BE2C (cell line): ENCODE measurements around the gene TMEM53.
A peak's percentile ranks its signal among the peaks of the same experiment; 100 is the strongest.

Experiments
- DNase-seq: peaks from one replicate; pipeline ENCODE4 v3.0.0-alpha.2; 2020
- H3K27me3 ChIP-seq: fragments of 250-450 bp; sonication (Bioruptor Pico); 2 replicates; pipeline ENCODE4 v1.5.1; 2020; ENCODE audit warnings: mild to moderate bottlenecking
- H3K36me3 ChIP-seq: fragments of 250-450 bp; sonication (Bioruptor Pico); 2 replicates; pipeline ENCODE4 v1.5.1; 2020; ENCODE audit warnings: mild to moderate bottlenecking
- H3K4me1 ChIP-seq: fragments of 250-450 bp; sonication (Bioruptor Pico); 2 replicates; pipeline ENCODE4 v1.5.1; 2020
- H3K4me3 ChIP-seq: 2 replicates; pipeline ENCODE4 v1.5.1; 2011; ENCODE audit warnings: low read depth, low read length
- H3K9me3 ChIP-seq: fragments of 250-450 bp; sonication (Bioruptor Pico); 2 replicates; pipeline ENCODE4 v1.5.1; 2020
- CTCF ChIP-seq: IDR thresholded peaks from 2 replicates; pipeline ENCODE4 v1.5.1; 2012; ENCODE audit warnings: mild to moderate bottlenecking, low read depth, low read length

Gene TMEM53

DNA sequence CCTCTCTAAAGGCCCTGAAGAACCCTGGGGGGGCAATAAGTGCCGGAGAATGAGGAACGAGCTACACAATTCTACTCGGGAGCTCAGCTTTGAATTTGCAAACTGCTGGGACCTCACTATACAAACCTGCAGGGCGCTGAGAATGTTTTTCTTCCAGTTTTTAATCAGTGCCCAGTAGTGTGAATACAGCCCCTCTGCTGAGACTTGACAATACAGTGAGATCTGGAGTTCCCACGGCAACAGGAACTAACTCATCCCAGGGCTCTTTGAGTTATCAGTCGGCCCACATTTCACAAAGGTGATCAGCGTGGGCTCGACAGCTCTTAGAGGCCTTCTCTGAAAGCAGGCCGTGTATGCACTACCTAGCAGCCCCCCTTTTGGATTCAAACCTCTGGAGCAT is 41.7 kb downstream of the TMEM53 start:
- H3K27me3 ChIP-seq, result no peaks in the 10 kb centered on the region
- TF ChIP-seq CTCF, result no peak
- peaks cover 4% of the 10 kb centered on the region; the same call in 1 of the 2 replicates for H3K4me1 ChIP-seq
- peaks cover 17% of the 10 kb centered on the region for H3K36me3 ChIP-seq
- H3K9me3 ChIP-seq, result no peaks in the 10 kb centered on the region
- no peak for DNase-seq
- H3K4me3 ChIP-seq, result peak overlapping the region; percentile 75

GRCh38 chr1:44631647-44632539 is 42.4 kb downstream of the TMEM53 start:
- peaks cover 4% of the 10 kb centered on the region; the same call in 1 of the 2 replicates for H3K4me1 ChIP-seq
- peaks cover 13% of the 10 kb centered on the region for H3K36me3 ChIP-seq
- H3K9me3 ChIP-seq, result no peaks in the 10 kb centered on the region
- H3K27me3 ChIP-seq, result no peaks in the 10 kb centered on the region
- no peak for TF ChIP-seq CTCF
- peak; percentile 79 for DNase-seq
- peak overlapping the region; percentile 75 for H3K4me3 ChIP-seq

- peaks cover 12% of the 10 kb centered on the region for H3K36me3 ChIP-seq
- peak overlapping the region; percentile 75 for H3K4me3 ChIP-seq
- DNase-seq, result no peak
- no peak for TF ChIP-seq CTCF
- peaks cover 4% of the 10 kb centered on the region; the same call in 1 of the 2 replicates for H3K4me1 ChIP-seq
- H3K27me3 ChIP-seq, result no peaks in the 10 kb centered on the region
- H3K9me3 ChIP-seq, result no peaks in the 10 kb centered on the region
These were observed 43.0 kb downstream of the TMEM53 start for GRCh38 chr1:44631333-44631646.

- no peak overlapping the region for H3K4me3 ChIP-seq
These were observed 44.2 kb downstream of the TMEM53 start for GRCh38 chr1:44630116-44630515.

GRCh38 chr1:44628962-44629756 is 45.1 kb downstream of the TMEM53 start:
- TF ChIP-seq CTCF, result no peak

More at GRCh38 chr1:44630116-44630515, 44.2 kb downstream of the TMEM53 start:
- H3K9me3 ChIP-seq, result no peaks in the 10 kb centered on the region
- no peak for TF ChIP-seq CTCF
- DNase-seq, result no peak
- peaks cover 4% of the 10 kb centered on the region; the same call in 1 of the 2 replicates for H3K4me1 ChIP-seq
- no peaks in the 10 kb centered on the region for H3K27me3 ChIP-seq
- peaks cover 4% of the 10 kb centered on the region; the same call in 1 of the 2 replicates for H3K36me3 ChIP-seq

DNA sequence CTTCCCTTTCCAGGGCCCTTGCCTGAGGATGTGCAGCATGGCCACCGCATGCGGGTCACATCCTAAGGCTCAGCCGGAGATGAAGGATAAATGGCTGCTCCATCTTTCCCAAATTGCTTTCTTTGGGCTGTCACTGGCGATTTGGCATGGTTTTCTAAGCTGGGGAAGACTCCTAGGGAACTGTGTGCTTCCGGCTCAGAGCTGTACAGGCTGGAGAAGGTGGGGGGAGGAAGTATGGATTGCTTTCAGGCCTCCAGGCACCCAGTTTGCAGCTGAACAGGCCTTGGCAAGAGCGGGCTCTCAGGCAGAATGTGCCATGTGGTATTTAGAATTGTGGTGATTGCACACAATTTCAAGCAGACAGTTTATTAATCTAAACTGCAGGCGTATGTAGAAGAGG is 48.9 kb downstream of the TMEM53 start:
- Histone ChIP-seq H3K4me3 (no peak overlapping the region), H3K36me3 (no peaks in the 10 kb centered on the region), H3K9me3 (no peaks in the 10 kb centered on the region), H3K27me3 (no peaks in the 10 kb centered on the region), H3K4me1 (no peaks in the 10 kb centered on the region)
- no peak for TF ChIP-seq CTCF
- DNase-seq, result no peak

More at GRCh38 chr1:44628962-44629756, 45.1 kb downstream of the TMEM53 start:
- Histone ChIP-seq H3K4me1 (peaks cover 4% of the 10 kb centered on the region; the same call in 1 of the 2 replicates), H3K4me3 (no peak overlapping the region), H3K27me3 (no peaks in the 10 kb centered on the region), H3K9me3 (no peaks in the 10 kb centered on the region), H3K36me3 (peaks cover 4% of the 10 kb centered on the region; the same call in 1 of the 2 replicates)
- no peak for DNase-seq
